Vagina (tissue), 2 donors: ENCODE measurements around the gene CCNB1.
A peak's percentile ranks its signal among the peaks of the same experiment; 100 is the strongest.

Source experiments
- CTCF ChIP-seq, 3 experiments: fragments of 450-650 bp in 2 of 3; fragments of 200-600 bp in 1 of 3; sonication (generic) in 1 of 3; IDR thresholded peaks; one replicate each; pipeline ENCODE4 v1.5.1; 2017 to 2019; ENCODE audit warnings: antibody characterized with exemption in 3 of 3, mild to moderate bottlenecking in 2 of 3, moderate library complexity in 2 of 3
- POLR2A ChIP-seq, 2 donors: fragments of 450-650 bp; IDR thresholded peaks; one replicate each; pipeline ENCODE4 v1.6.1; 2017; ENCODE audit warnings: antibody characterized with exemption in 2 of 2, mild to moderate bottlenecking in 2 of 2, moderate library complexity in 2 of 2
- POLR2AphosphoS5 ChIP-seq, 2 donors: sonication (generic); formaldehyde crosslinking; IDR thresholded peaks; one replicate each; pipeline ENCODE4 v1.9.0; 2017; ENCODE audit warnings: antibody characterized with exemption in 2 of 2, mild to moderate bottlenecking in 2 of 2, low read depth in 1 of 2; ENCODE audit not compliant: insufficient read depth in 1 of 2

GRCh38 chr5:69217548-69218526 lies 50.9 kb downstream of the CCNB1 start:
- peak in 1 of 3 experiments; percentile 33 for TF ChIP-seq CTCF (IDR thresholded peaks at IDR 0.05)
- TF ChIP-seq POLR2AphosphoS5 (IDR thresholded peaks at IDR 0.05; ENCODE audit: insufficient read depth in 1 of 2, low read depth in 1 of 2), result peak; percentile 67 to 98
- TF ChIP-seq POLR2A (IDR thresholded peaks at IDR 0.05), result peak in 1 of 2 donors; percentile 77
